Central memory CD4-positive, alpha-beta T cell (primary cell): ENCODE results near the gene TIE1.

Experiments used
- DNase-seq: peaks from one replicate; pipeline ENCODE4 v3.0.0; 2022

The TIE1 gene

GRCh38 chr1:43312663-43313515 lies 12.1 kb downstream of the TIE1 start:
- no peak for DNase-seq

GRCh38 chr1:43313771-43314170 lies 13.0 kb downstream of the TIE1 start:
- no peak for DNase-seq

- no peak for DNase-seq
Measured at GRCh38 chr1:43314233-43314632, 13.5 kb downstream of the TIE1 start.

- no peak for DNase-seq
Measured at GRCh38 chr1:43315481-43315880, 14.7 kb downstream of the TIE1 start.

- no peak for DNase-seq
Measured at GRCh38 chr1:43315963-43316737, 15.4 kb downstream of the TIE1 start.

- DNase-seq: no peak
Measured at GRCh38 chr1:43316738-43317520, 16.1 kb downstream of the TIE1 start.

- no peak for DNase-seq
Measured at GRCh38 chr1:43317817-43318471, 17.2 kb downstream of the TIE1 start.

GRCh38 chr1:43318831-43319230 lies 18.0 kb downstream of the TIE1 start:
- no peak for DNase-seq

- no peak for DNase-seq
Measured at GRCh38 chr1:43319288-43319687, 18.5 kb downstream of the TIE1 start.

GRCh38 chr1:43319766-43320165 lies 19.0 kb downstream of the TIE1 start:
- DNase-seq: no peak

GRCh38 chr1:43321331-43321891 lies 20.6 kb downstream of the TIE1 start:
- DNase-seq: no peak

- no peak for DNase-seq
Measured at GRCh38 chr1:43322506-43322905, 21.7 kb downstream of the TIE1 start.

- no peak for DNase-seq
Measured at GRCh38 chr1:43324810-43325209, 24.0 kb downstream of the TIE1 start.

- DNase-seq: no peak
Measured at GRCh38 chr1:43325381-43325780, 24.6 kb downstream of the TIE1 start.

GRCh38 chr1:43327549-43328292 lies 26.9 kb downstream of the TIE1 start:
- DNase-seq: no peak

- DNase-seq: no peak
Measured at GRCh38 chr1:43329995-43330751, 29.4 kb downstream of the TIE1 start.

- DNase-seq: no peak
Measured at GRCh38 chr1:43331688-43332087, 30.9 kb downstream of the TIE1 start.

- DNase-seq: no peak
Measured at GRCh38 chr1:43334453-43335205, 33.8 kb downstream of the TIE1 start.

GRCh38 chr1:43337588-43337987 lies 36.8 kb downstream of the TIE1 start, which contains the start of gene MPL:
MPL (plus strand) TSS chr1:43337818; CDS start chr1:43337849, 31 bp downstream.
- no peak for DNase-seq

GRCh38 chr1:43338001-43338400 lies 37.2 kb downstream of the TIE1 start:
- no peak for DNase-seq
